HepG2 (cell line): ENCODE measurements around the gene GGNBP2. TPM values are rescaled to one million over a fixed set of nuclear protein-coding genes. Genes with fewer than 3 reads are reported as not detected.
A peak's percentile ranks its signal among the peaks of the same experiment; 100 is the strongest.

Experiments
- FOXA3 ChIP-seq: IDR thresholded peaks from 2 replicates; pipeline ENCODE4 v1.6.1; 2016; ENCODE audit warnings: missing genetic modification reagents, missing compliant biosample characterization
- FOXP1 ChIP-seq, 2 experiments: fragments of 450-650 bp in 1 of 2; IDR thresholded peaks; 2 replicates each; pipeline ENCODE4 v1.6.1; 2017 to 2018; ENCODE audit warnings: antibody characterized with exemption in 1 of 2
- KDM4B ChIP-seq: sonication (generic); formaldehyde crosslinking; IDR thresholded peaks from 2 replicates; pipeline ENCODE4 v1.4.0; 2020; ENCODE audit warnings: missing genetic modification reagents
- KLF13 ChIP-seq: sonication (generic); formaldehyde crosslinking; IDR thresholded peaks from 2 replicates; pipeline ENCODE4 v1.4.0; 2020; ENCODE audit warnings: mild to moderate bottlenecking, missing genetic modification reagents
- RFXANK ChIP-seq: IDR thresholded peaks from 2 replicates; pipeline ENCODE4 v1.6.1; 2016
- SAFB2 ChIP-seq: sonication (generic); formaldehyde crosslinking; IDR thresholded peaks from 2 replicates; pipeline ENCODE4 v1.5.1; 2020; ENCODE audit warnings: missing genetic modification reagents, low read depth, mild to moderate bottlenecking, borderline replicate concordance
- SIN3B ChIP-seq: fragments of 150-350 bp; IDR thresholded peaks from 2 replicates; pipeline ENCODE4 v1.6.1; 2014; ENCODE audit warnings: low read length
- THAP9 ChIP-seq: sonication (generic); formaldehyde crosslinking; IDR thresholded peaks from 2 replicates; pipeline ENCODE4; 2020; ENCODE audit warnings: missing genetic modification reagents, mild to moderate bottlenecking, borderline replicate concordance
- YEATS4 ChIP-seq: sonication (generic); formaldehyde crosslinking; IDR thresholded peaks from 2 replicates; pipeline ENCODE4 v1.4.0; 2020; ENCODE audit warnings: missing genetic modification reagents, borderline replicate concordance
- ZFP37 ChIP-seq: sonication (generic); formaldehyde crosslinking; IDR thresholded peaks from 2 replicates; pipeline ENCODE4 v1.4.0; 2020; ENCODE audit warnings: missing genetic modification reagents, borderline replicate concordance
- ZFP41 ChIP-seq: sonication (generic); formaldehyde crosslinking; IDR thresholded peaks from 2 replicates; pipeline ENCODE4 v1.4.0; 2020; ENCODE audit warnings: mild to moderate bottlenecking, missing genetic modification reagents, borderline replicate concordance
- ZFY ChIP-seq: sonication (generic); formaldehyde crosslinking; IDR thresholded peaks from 2 replicates; pipeline ENCODE4 v1.4.0; 2020; ENCODE audit warnings: missing genetic modification reagents
- ZIK1 ChIP-seq: sonication (generic); formaldehyde crosslinking; IDR thresholded peaks from 2 replicates; pipeline ENCODE4 v1.5.0; 2020; ENCODE audit warnings: mild to moderate bottlenecking, low read depth, missing genetic modification reagents, borderline replicate concordance
- ZMYM2 ChIP-seq: sonication (generic); formaldehyde crosslinking; IDR thresholded peaks from 2 replicates; pipeline ENCODE4 v1.8.0; 2022; ENCODE audit warnings: mild to moderate bottlenecking, missing genetic modification reagents
- ZNF282 ChIP-seq: fragments of 450-650 bp; IDR thresholded peaks from 2 replicates; pipeline ENCODE4 v1.6.1; 2018; ENCODE audit not compliant: partially characterized antibody
- ZNF335 ChIP-seq: sonication (generic); formaldehyde crosslinking; IDR thresholded peaks from 2 replicates; pipeline ENCODE4 v1.4.0; 2020; ENCODE audit warnings: missing genetic modification reagents
- ZNF558 ChIP-seq: sonication (generic); formaldehyde crosslinking; IDR thresholded peaks from 2 replicates; pipeline ENCODE4 v1.9.0; 2022; ENCODE audit warnings: mild to moderate bottlenecking, missing genetic modification reagents, borderline replicate concordance
- ZNF598 ChIP-seq: sonication (generic); formaldehyde crosslinking; IDR thresholded peaks from 2 replicates; pipeline ENCODE4 v1.5.1; 2020; ENCODE audit warnings: mild to moderate bottlenecking, missing genetic modification reagents, borderline replicate concordance
- ZNF616 ChIP-seq: sonication (generic); formaldehyde crosslinking; IDR thresholded peaks from 2 replicates; pipeline ENCODE4 v1.5.0; 2020; ENCODE audit warnings: low read depth, mild to moderate bottlenecking, missing genetic modification reagents
- ZNF83 ChIP-seq: sonication (generic); formaldehyde crosslinking; IDR thresholded peaks from 2 replicates; pipeline ENCODE4 v1.4.0; 2020; ENCODE audit warnings: missing genetic modification reagents, mild to moderate bottlenecking, borderline replicate concordance
- ZSCAN20 ChIP-seq: sonication (generic); formaldehyde crosslinking; IDR thresholded peaks from 2 replicates; pipeline ENCODE4 v1.4.0; 2020; ENCODE audit warnings: missing genetic modification reagents, mild to moderate bottlenecking, borderline replicate concordance
- polyA plus RNA-seq, 8 experiments: library from polyadenylated mRNA; depleted of rRNA in 3 of 8; stranded (reverse) in 7 of 8; unstranded in 1 of 8; fragments of >200 nt; fragmentation: Illumina TruSeq in 4 of 8; extraction: Trizol in 4 of 8; gene quantifications; 2 replicates each; pipeline versions ENCODE4 v1.2.1 to v1.2.3, GENCODE V29; 2011 to 2016; ENCODE audit warnings: low read depth in 4 of 8, missing spikeins in 1 of 8, mixed read lengths in 1 of 8; ENCODE audit not compliant: insufficient read depth in 1 of 8
- total RNA-seq, 5 experiments: library from RNA; depleted of rRNA; stranded (reverse); fragments of >200 nt; fragmentation: Illumina TruSeq; extraction: Trizol; gene quantifications; 2 replicates each; pipeline ENCODE4 v1.2.3, GENCODE V29; 2016; ENCODE audit warnings: low read depth in 1 of 5
- TF ChIP-seq, protein P1 (sequence below): sonication (generic); formaldehyde crosslinking; IDR thresholded peaks from 2 replicates; pipeline ENCODE4 v1.4.0; 2020; ENCODE audit warnings: missing genetic modification reagents
- TF ChIP-seq, protein P2 (sequence below): IDR thresholded peaks from 2 replicates; pipeline ENCODE4 v1.6.1; 2016; ENCODE audit warnings: missing compliant biosample characterization, missing genetic modification reagents, borderline replicate concordance
- TF ChIP-seq, protein P3 (sequence below): sonication (generic); formaldehyde crosslinking; IDR thresholded peaks from 2 replicates; pipeline ENCODE4 v1.9.0; 2021; ENCODE audit warnings: missing genetic modification reagents, borderline replicate concordance

GGNBP2 gene
- total and polyA plus RNA-seq, 2 of the 13 experiments (the other 11 are each of a cell fraction or from before 2014, with no cell fraction given), result 53.3 to 84.2 TPM

DNA sequence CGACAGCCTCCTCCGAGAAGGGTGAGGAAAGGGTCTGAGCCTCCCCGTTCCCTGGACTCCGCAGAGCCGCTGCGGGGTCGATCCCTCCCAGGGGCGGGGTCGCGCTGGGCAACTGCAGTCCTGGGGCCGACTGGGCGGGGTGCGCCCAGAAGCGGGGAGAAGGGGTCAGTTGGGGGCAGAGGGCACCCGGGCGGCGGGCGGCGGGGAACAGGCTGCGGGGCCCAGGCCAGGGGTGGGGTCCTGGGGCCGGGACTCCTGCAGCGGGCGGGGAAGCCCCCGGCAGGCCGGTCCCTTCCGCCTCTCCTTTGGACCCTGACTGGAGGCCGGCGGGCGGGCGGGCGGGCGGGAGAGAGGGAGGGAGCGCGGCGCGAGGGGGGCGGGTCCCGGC is 352 bp downstream of the GGNBP2 start (continued):
- TF ChIP-seq ZNF335 (CRISPR knock-in tag) (no peak), ZNF558 (CRISPR knock-in tag) (0 out of 2 replicates have a peak, but pooled peaks have one; percentile 37), ZNF282 (no peak), FOXP1 (IDR thresholded peaks at IDR 0.05) (no peak), FOXP1 (CRISPR knock-in tag; IDR thresholded peaks at IDR 0.05) (no peak), ZFP41 (no peak), KDM4B (CRISPR knock-in tag) (no peak), ZIK1 (no peak), KLF13 (CRISPR knock-in tag) (no peak), SAFB2 (CRISPR knock-in tag) (0 out of 2 replicates have a peak, but pooled peaks have one; percentile 39), ZNF598 (CRISPR knock-in tag) (no peak), SIN3B (no peak), ZNF83 (CRISPR knock-in tag) (no peak), FOXA3 (CRISPR knock-in tag) (no peak), ZSCAN20 (CRISPR knock-in tag) (no peak), THAP9 (CRISPR knock-in tag) (no peak), YEATS4 (CRISPR knock-in tag) (peak; percentile 81), ZMYM2 (CRISPR knock-in tag) (no peak), ZFY (CRISPR knock-in tag) (no peak), RFXANK (CRISPR knock-in tag) (no peak), ZNF616 (no peak), ZFP37 (no peak)
- TF ChIP-seq, protein P1, sequence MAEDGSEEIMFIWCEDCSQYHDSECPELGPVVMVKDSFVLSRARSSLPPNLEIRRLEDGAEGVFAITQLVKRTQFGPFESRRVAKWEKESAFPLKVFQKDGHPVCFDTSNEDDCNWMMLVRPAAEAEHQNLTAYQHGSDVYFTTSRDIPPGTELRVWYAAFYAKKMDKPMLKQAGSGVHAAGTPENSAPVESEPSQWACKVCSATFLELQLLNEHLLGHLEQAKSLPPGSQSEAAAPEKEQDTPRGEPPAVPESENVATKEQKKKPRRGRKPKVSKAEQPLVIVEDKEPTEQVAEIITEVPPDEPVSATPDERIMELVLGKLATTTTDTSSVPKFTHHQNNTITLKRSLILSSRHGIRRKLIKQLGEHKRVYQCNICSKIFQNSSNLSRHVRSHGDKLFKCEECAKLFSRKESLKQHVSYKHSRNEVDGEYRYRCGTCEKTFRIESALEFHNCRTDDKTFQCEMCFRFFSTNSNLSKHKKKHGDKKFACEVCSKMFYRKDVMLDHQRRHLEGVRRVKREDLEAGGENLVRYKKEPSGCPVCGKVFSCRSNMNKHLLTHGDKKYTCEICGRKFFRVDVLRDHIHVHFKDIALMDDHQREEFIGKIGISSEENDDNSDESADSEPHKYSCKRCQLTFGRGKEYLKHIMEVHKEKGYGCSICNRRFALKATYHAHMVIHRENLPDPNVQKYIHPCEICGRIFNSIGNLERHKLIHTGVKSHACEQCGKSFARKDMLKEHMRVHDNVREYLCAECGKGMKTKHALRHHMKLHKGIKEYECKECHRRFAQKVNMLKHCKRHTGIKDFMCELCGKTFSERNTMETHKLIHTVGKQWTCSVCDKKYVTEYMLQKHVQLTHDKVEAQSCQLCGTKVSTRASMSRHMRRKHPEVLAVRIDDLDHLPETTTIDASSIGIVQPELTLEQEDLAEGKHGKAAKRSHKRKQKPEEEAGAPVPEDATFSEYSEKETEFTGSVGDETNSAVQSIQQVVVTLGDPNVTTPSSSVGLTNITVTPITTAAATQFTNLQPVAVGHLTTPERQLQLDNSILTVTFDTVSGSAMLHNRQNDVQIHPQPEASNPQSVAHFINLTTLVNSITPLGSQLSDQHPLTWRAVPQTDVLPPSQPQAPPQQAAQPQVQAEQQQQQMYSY (CRISPR knock-in tag), result no peak
- TF ChIP-seq, protein P2, sequence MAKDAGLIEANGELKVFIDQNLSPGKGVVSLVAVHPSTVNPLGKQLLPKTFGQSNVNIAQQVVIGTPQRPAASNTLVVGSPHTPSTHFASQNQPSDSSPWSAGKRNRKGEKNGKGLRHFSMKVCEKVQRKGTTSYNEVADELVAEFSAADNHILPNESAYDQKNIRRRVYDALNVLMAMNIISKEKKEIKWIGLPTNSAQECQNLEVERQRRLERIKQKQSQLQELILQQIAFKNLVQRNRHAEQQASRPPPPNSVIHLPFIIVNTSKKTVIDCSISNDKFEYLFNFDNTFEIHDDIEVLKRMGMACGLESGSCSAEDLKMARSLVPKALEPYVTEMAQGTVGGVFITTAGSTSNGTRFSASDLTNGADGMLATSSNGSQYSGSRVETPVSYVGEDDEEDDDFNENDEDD, result no peak
- TF ChIP-seq, protein P3, sequence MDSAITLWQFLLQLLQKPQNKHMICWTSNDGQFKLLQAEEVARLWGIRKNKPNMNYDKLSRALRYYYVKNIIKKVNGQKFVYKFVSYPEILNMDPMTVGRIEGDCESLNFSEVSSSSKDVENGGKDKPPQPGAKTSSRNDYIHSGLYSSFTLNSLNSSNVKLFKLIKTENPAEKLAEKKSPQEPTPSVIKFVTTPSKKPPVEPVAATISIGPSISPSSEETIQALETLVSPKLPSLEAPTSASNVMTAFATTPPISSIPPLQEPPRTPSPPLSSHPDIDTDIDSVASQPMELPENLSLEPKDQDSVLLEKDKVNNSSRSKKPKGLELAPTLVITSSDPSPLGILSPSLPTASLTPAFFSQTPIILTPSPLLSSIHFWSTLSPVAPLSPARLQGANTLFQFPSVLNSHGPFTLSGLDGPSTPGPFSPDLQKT (CRISPR knock-in tag), result no peak
